ENCODE measurements around the gene SCRN1. TPM values are rescaled to one million over a fixed set of nuclear protein-coding genes. Genes with fewer than 3 reads are reported as not detected.
A peak's percentile ranks its signal among the peaks of the same experiment; 100 is the strongest.

Gene SCRN1
- total RNA-seq, 1 experiment from 2014 or later = 96.2 TPM

DNA sequence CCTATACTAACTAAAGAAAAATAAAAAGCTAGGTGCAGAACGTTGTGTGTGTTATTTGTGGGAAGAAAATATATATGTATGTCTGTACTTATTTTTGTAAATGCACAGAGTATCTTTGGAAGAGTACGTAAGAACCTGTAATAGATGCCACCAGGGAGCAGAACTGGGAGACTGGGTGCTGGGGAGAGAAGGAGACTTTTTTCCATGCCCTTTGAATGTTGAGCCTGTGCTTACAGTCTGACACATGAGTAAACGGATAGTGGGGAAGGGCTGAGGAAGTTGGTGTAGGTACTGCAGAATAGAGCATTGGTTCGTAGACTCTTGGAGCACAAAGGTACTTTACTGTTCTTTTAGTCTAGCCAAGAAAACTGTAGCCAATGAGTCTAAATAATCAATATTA is 1.3 kb upstream of the SCRN1 start:
- TF ChIP-seq TEAD1 (CRISPR knock-in tag; IDR thresholded peaks at IDR 0.05) (no peak), FOXP1 (CRISPR knock-in tag; IDR thresholded peaks at IDR 0.05; ENCODE audit: borderline replicate concordance) (no peak), GTF2I (CRISPR knock-in tag; conservative IDR thresholded peaks at IDR 0.05) (no peak), TEAD4 (CRISPR knock-in tag; IDR thresholded peaks at IDR 0.05) (no peak), TCF7 (CRISPR knock-in tag; IDR thresholded peaks at IDR 0.05; ENCODE audit: low read depth) (no peak), RORB (CRISPR knock-in tag; IDR thresholded peaks at IDR 0.05) (no peak), GRHL2 (CRISPR knock-in tag; IDR thresholded peaks at IDR 0.05; ENCODE audit: insufficient replicate concordance, severe bottlenecking) (no peak), ZNF219 (CRISPR knock-in tag; IDR thresholded peaks at IDR 0.05; ENCODE audit: borderline replicate concordance) (no peak)
- TF ChIP-seq, protein P1, sequence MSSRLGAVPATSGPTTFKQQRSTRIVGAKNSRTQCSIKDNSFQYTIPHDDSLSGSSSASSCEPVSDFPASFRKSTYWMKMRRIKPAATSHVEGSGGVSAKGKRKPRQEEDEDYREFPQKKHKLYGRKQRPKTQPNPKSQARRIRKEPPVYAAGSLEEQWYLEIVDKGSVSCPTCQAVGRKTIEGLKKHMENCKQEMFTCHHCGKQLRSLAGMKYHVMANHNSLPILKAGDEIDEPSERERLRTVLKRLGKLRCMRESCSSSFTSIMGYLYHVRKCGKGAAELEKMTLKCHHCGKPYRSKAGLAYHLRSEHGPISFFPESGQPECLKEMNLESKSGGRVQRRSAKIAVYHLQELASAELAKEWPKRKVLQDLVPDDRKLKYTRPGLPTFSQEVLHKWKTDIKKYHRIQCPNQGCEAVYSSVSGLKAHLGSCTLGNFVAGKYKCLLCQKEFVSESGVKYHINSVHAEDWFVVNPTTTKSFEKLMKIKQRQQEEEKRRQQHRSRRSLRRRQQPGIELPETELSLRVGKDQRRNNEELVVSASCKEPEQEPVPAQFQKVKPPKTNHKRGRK (CRISPR knock-in tag; IDR thresholded peaks at IDR 0.05; ENCODE audit: borderline replicate concordance) = no peak
- H3K27me3 Mint-ChIP-seq (ENCODE audit: low read depth) = peaks cover 18% of the 10 kb centered on the region
- DNase-seq (ENCODE audit: low spot score) (no peak), ATAC-seq (no peak)
- POLR2A ChIA-PET = no interaction called here
- H3K27ac Mint-ChIP-seq = no peak overlapping the region
- H3K4me1 Mint-ChIP-seq = peaks cover 21% of the 10 kb centered on the region
- CTCF ChIA-PET = no interaction called here
- H3K36me3 Mint-ChIP-seq = peaks cover 12% of the 10 kb centered on the region
- peaks cover 23% of the 10 kb centered on the region for H3K9me3 Mint-ChIP-seq
- peak overlapping the region; percentile 77 for H3K4me3 Mint-ChIP-seq

DNA sequence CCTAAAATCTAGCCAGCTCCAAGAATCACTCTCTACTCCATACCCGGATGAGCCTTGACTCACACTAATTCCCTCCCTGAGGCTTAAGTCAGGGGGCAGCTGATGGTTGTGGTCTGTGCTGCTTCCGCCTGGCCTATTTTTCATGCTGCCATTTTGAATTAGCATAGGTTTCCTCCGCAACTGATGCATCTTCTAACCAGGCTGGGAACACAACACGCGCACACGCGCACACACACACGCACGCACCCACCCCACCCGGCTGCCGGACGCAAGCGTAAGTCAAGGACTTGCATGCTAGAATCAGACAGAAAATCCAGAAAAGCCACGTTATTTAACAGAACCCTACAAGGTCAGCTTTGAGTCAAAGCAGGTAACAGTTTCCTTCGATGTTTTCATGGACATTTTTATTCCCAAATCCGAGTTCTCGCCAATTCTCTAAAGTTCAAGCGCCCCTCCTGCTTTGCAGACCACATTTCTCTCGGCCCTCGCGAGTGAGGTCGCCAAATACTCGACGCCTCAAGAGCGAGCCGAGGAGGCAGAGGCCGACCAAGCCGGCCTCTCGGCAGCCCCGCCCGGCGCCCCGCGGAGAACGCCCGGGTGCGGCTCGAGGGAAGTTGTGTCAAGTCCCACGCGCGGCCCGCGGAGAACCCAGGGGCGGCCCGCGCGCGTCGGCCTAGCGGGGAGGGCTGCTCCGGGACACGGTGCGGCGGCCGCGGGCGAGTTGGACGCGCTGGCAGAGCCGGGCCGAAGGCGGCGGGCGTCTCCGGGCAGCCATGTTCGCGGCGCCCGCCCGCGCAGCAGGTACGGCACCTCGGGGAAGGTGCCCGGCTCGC is 961 bp downstream of the SCRN1 start:
- H3K9me3 Mint-ChIP-seq = peaks cover 8% of the 10 kb centered on the region
- H3K4me3 Mint-ChIP-seq = peak overlapping the region; percentile 83
- CTCF ChIA-PET = interaction anchor here (0.8 to 0.9 kb wide), 2 partner anchors 10 to 76 kb away, joined by 3 read pairs; no protein-coding TSS in a partner anchor
- peaks cover 18% of the 10 kb centered on the region for H3K27me3 Mint-ChIP-seq (ENCODE audit: low read depth)
- TF ChIP-seq ATF1 (CRISPR knock-in tag; IDR thresholded peaks at IDR 0.05) = no peak
- TF ChIP-seq NR2C2 (CRISPR knock-in tag; IDR thresholded peaks at IDR 0.05) = no peak
- TF ChIP-seq NR3C1 (CRISPR knock-in tag; conservative IDR thresholded peaks at IDR 0.05; ENCODE audit: low read depth) = 0 out of 2 replicates have a peak, but pooled peaks have one; percentile 40
- TF ChIP-seq OVOL2 (CRISPR knock-in tag; IDR thresholded peaks at IDR 0.05; ENCODE audit: borderline replicate concordance) = no peak
- TF ChIP-seq, protein P2, sequence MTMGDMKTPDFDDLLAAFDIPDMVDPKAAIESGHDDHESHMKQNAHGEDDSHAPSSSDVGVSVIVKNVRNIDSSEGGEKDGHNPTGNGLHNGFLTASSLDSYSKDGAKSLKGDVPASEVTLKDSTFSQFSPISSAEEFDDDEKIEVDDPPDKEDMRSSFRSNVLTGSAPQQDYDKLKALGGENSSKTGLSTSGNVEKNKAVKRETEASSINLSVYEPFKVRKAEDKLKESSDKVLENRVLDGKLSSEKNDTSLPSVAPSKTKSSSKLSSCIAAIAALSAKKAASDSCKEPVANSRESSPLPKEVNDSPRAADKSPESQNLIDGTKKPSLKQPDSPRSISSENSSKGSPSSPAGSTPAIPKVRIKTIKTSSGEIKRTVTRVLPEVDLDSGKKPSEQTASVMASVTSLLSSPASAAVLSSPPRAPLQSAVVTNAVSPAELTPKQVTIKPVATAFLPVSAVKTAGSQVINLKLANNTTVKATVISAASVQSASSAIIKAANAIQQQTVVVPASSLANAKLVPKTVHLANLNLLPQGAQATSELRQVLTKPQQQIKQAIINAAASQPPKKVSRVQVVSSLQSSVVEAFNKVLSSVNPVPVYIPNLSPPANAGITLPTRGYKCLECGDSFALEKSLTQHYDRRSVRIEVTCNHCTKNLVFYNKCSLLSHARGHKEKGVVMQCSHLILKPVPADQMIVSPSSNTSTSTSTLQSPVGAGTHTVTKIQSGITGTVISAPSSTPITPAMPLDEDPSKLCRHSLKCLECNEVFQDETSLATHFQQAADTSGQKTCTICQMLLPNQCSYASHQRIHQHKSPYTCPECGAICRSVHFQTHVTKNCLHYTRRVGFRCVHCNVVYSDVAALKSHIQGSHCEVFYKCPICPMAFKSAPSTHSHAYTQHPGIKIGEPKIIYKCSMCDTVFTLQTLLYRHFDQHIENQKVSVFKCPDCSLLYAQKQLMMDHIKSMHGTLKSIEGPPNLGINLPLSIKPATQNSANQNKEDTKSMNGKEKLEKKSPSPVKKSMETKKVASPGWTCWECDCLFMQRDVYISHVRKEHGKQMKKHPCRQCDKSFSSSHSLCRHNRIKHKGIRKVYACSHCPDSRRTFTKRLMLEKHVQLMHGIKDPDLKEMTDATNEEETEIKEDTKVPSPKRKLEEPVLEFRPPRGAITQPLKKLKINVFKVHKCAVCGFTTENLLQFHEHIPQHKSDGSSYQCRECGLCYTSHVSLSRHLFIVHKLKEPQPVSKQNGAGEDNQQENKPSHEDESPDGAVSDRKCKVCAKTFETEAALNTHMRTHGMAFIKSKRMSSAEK (CRISPR knock-in tag; IDR thresholded peaks at IDR 0.05; ENCODE audit: borderline replicate concordance) = no peak
- no peak for TF ChIP-seq ZNF263 (CRISPR knock-in tag; IDR thresholded peaks at IDR 0.05; ENCODE audit: low read depth)
- no peak for TF ChIP-seq SMAD4 (CRISPR knock-in tag; IDR thresholded peaks at IDR 0.05)
- no peak for TF ChIP-seq MYBL2 (CRISPR knock-in tag; IDR thresholded peaks at IDR 0.05)
- TF ChIP-seq EMX1 (CRISPR knock-in tag; IDR thresholded peaks at IDR 0.05) = no peak
- TF ChIP-seq IRF2 (CRISPR knock-in tag; IDR thresholded peaks at IDR 0.05; ENCODE audit: borderline replicate concordance, low read depth) = no peak
- no peak for TF ChIP-seq GTF2I (CRISPR knock-in tag; conservative IDR thresholded peaks at IDR 0.05)
- peak; percentile 51 for TF ChIP-seq FOXP1 (CRISPR knock-in tag; IDR thresholded peaks at IDR 0.05; ENCODE audit: borderline replicate concordance)
- TF ChIP-seq, protein P3, sequence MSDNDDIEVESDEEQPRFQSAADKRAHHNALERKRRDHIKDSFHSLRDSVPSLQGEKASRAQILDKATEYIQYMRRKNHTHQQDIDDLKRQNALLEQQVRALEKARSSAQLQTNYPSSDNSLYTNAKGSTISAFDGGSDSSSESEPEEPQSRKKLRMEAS (CRISPR knock-in tag; IDR thresholded peaks at IDR 0.05) = 0 out of 2 replicates have a peak, but pooled peaks have one; percentile 46
- no peak for TF ChIP-seq ELF4 (CRISPR knock-in tag; IDR thresholded peaks at IDR 0.05; ENCODE audit: low read depth)
- TF ChIP-seq, protein P4, sequence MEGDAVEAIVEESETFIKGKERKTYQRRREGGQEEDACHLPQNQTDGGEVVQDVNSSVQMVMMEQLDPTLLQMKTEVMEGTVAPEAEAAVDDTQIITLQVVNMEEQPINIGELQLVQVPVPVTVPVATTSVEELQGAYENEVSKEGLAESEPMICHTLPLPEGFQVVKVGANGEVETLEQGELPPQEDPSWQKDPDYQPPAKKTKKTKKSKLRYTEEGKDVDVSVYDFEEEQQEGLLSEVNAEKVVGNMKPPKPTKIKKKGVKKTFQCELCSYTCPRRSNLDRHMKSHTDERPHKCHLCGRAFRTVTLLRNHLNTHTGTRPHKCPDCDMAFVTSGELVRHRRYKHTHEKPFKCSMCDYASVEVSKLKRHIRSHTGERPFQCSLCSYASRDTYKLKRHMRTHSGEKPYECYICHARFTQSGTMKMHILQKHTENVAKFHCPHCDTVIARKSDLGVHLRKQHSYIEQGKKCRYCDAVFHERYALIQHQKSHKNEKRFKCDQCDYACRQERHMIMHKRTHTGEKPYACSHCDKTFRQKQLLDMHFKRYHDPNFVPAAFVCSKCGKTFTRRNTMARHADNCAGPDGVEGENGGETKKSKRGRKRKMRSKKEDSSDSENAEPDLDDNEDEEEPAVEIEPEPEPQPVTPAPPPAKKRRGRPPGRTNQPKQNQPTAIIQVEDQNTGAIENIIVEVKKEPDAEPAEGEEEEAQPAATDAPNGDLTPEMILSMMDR (IDR thresholded peaks at IDR 0.05) = no peak
- TF ChIP-seq, protein P5, sequence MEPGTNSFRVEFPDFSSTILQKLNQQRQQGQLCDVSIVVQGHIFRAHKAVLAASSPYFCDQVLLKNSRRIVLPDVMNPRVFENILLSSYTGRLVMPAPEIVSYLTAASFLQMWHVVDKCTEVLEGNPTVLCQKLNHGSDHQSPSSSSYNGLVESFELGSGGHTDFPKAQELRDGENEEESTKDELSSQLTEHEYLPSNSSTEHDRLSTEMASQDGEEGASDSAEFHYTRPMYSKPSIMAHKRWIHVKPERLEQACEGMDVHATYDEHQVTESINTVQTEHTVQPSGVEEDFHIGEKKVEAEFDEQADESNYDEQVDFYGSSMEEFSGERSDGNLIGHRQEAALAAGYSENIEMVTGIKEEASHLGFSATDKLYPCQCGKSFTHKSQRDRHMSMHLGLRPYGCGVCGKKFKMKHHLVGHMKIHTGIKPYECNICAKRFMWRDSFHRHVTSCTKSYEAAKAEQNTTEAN (CRISPR knock-in tag; IDR thresholded peaks at IDR 0.05) = peak; percentile 54; the same call in 1 of the 2 replicates
- TF ChIP-seq CREM (CRISPR knock-in tag; IDR thresholded peaks at IDR 0.05) = peak; percentile 34; the same call in 1 of the 2 replicates
- 0 out of 2 replicates have a peak, but pooled peaks have one; percentile 35 for TF ChIP-seq CBFB (CRISPR knock-in tag; IDR thresholded peaks at IDR 0.05; ENCODE audit: low read depth)
- POLR2A ChIA-PET = interaction anchor here (1.1 kb wide), 1 partner anchor 38 kb away, joined by 5 read pairs; the partner anchor contains the start of gene FKBP14
- peaks cover 8% of the 10 kb centered on the region for H3K36me3 Mint-ChIP-seq
- H3K4me1 Mint-ChIP-seq = peaks cover 21% of the 10 kb centered on the region
- peak; percentile 31 for DNase-seq (ENCODE audit: low spot score)
- H3K27ac Mint-ChIP-seq = peak overlapping the region; percentile 75
- ATAC-seq = peak; percentile 51
